K562 (cell line): ENCODE measurements around the gene KCTD11. TPM values are rescaled to one million over a fixed set of nuclear protein-coding genes. Genes with fewer than 3 reads are reported as not detected.

Experiments used
- ARID3A ChIP-seq: IDR thresholded peaks from 2 replicates; pipeline ENCODE4 v1.6.1; 2012; ENCODE audit warnings: low read depth, low read length, improper control_type of control experiment, borderline replicate concordance
- BHLHE40 ChIP-seq: IDR thresholded peaks from 2 replicates; pipeline ENCODE4 v1.6.1; 2011; ENCODE audit warnings: low read length, improper control_type of control experiment
- EGR1 ChIP-seq: fragments of 450-650 bp; conservative IDR thresholded peaks from 2 replicates; pipeline ENCODE4 v1.6.1; 2017; ENCODE audit warnings: mild to moderate bottlenecking
- GABPB1 ChIP-seq: sonication (generic); formaldehyde crosslinking; IDR thresholded peaks from 2 replicates; pipeline ENCODE4 v1.8.0; 2022; ENCODE audit warnings: mild to moderate bottlenecking, missing genetic modification reagents
- GTF2E2 ChIP-seq: fragments of 200-800 bp; sonication (Bioruptor generic); IDR thresholded peaks from 2 replicates; pipeline ENCODE4 v1.6.1; 2016; ENCODE audit warnings: missing genetic modification characterization, missing compliant biosample characterization
- HSF4 ChIP-seq: fragments of 250-450 bp; sonication (Bioruptor Pico); IDR thresholded peaks from 2 replicates; pipeline ENCODE4 v2.1.2; 2022; ENCODE audit warnings: mild to moderate bottlenecking, moderate library complexity, borderline replicate concordance
- L3MBTL2 ChIP-seq: fragments of 450-650 bp; IDR thresholded peaks from 2 replicates; pipeline ENCODE4 v1.6.1; 2016; ENCODE audit warnings: mild to moderate bottlenecking, moderate library complexity
- MLLT1 ChIP-seq, 2 experiments: fragments of 450-650 bp; IDR thresholded peaks; 2 replicates each; pipeline ENCODE4 v1.6.1; 2016
- NR2C2 ChIP-seq, 2 experiments: fragments of 200-800 bp in 1 of 2; sonication (Bioruptor generic) in 1 of 2; sonication (generic) in 1 of 2; formaldehyde crosslinking in 1 of 2; IDR thresholded peaks; 2 replicates each; pipeline versions ENCODE4 v1.6.1 to v1.8.0; 2016 to 2022; ENCODE audit warnings: mild to moderate bottlenecking in 1 of 2, missing compliant biosample characterization in 1 of 2, missing genetic modification characterization in 1 of 2, missing genetic modification reagents in 1 of 2
- RUNX1 ChIP-seq: sonication (generic); IDR thresholded peaks from 2 replicates; pipeline ENCODE4 v1.6.1; 2016; ENCODE audit warnings: antibody characterized with exemption, low read depth
- SRF ChIP-seq, 2 experiments: fragments of 250-450, 450-650 bp in 1 of 2; sonication (Bioruptor Pico) in 1 of 2; sonication (generic) in 1 of 2; formaldehyde crosslinking; IDR thresholded peaks; 2 replicates each; pipeline versions ENCODE4 v1.5.0 to v1.5.1; 2020 to 2022; ENCODE audit warnings: mild to moderate bottlenecking in 1 of 2, missing genetic modification reagents in 1 of 2
- TAF7 ChIP-seq: fragments of 450-650 bp; IDR thresholded peaks from 2 replicates; pipeline ENCODE4 v1.6.1; 2016; ENCODE audit warnings: missing genetic modification characterization, missing compliant biosample characterization
- TRIM24 ChIP-seq, 2 experiments: fragments of 450-650 bp; IDR thresholded peaks; 2 replicates each; pipeline ENCODE4 v1.6.1; 2016
- TRIM28 ChIP-seq: fragments of 450-650 bp; IDR thresholded peaks from 2 replicates; pipeline ENCODE4 v1.6.1; 2017
- ZBTB1 ChIP-seq: sonication (generic); formaldehyde crosslinking; IDR thresholded peaks from 2 replicates; pipeline ENCODE4 v1.8.1; 2023; ENCODE audit warnings: missing genetic modification reagents, low read depth, mild to moderate bottlenecking, borderline replicate concordance
- ZBTB17 ChIP-seq: fragments of 450-650 bp; formaldehyde crosslinking; IDR thresholded peaks from 2 replicates; pipeline ENCODE4 v1.4.0; 2020; ENCODE audit warnings: mild to moderate bottlenecking
- ZBTB43 ChIP-seq: sonication (generic); formaldehyde crosslinking; IDR thresholded peaks from 2 replicates; pipeline ENCODE4 v1.8.0; 2023; ENCODE audit warnings: mild to moderate bottlenecking, missing genetic modification reagents
- ZHX1 ChIP-seq: fragments of 150-350 bp; conservative IDR thresholded peaks from 2 replicates; pipeline ENCODE4 v1.6.1; 2014; ENCODE audit warnings: low read length
- ZKSCAN8 ChIP-seq: fragments of 200-800 bp; sonication (Bioruptor generic); IDR thresholded peaks from 2 replicates; pipeline ENCODE4 v1.6.1; 2016; ENCODE audit warnings: missing genetic modification characterization, missing compliant biosample characterization
- ZNF282 ChIP-seq: sonication (generic); formaldehyde crosslinking; IDR thresholded peaks from 2 replicates; pipeline ENCODE4 v1.8.1; 2023; ENCODE audit warnings: missing genetic modification reagents
- ZNF444 ChIP-seq: fragments of 250-450 bp; sonication (Bioruptor Pico); IDR thresholded peaks from 2 replicates; pipeline ENCODE4 v1.4.0; 2020; ENCODE audit warnings: mild to moderate bottlenecking, moderate library complexity
- ZNF764 ChIP-seq: fragments of 250-450 bp; sonication (Bioruptor Pico); IDR thresholded peaks from 2 replicates; pipeline ENCODE4 v1.4.0; 2020; ENCODE audit warnings: low read depth, mild to moderate bottlenecking, moderate library complexity
- polyA plus RNA-seq, 8 experiments: library from polyadenylated mRNA; depleted of rRNA in 4 of 8; stranded (reverse) in 5 of 8; unstranded in 3 of 8; fragments of >200 nt; fragmentation: Nextera tagmentation in 2 of 8; fragmentation: Illumina TruSeq in 1 of 8; extraction: Ambion mirVana in 2 of 8; extraction: Trizol in 1 of 8; gene quantifications; 2 replicates each; pipeline versions ENCODE4 v1.2.1 to v1.2.3, GENCODE V29; 2011 to 2014; ENCODE audit warnings: inconsistent platforms in 1 of 8, missing spikeins in 1 of 8
- total RNA-seq, 7 experiments: library from RNA; depleted of rRNA in 6 of 7; stranded (reverse); fragments of >200 nt in 6 of 7; fragmentation: Illumina TruSeq in 2 of 7; extraction: Trizol in 2 of 7; gene quantifications; 2 replicates each; pipeline versions ENCODE4 v1.2.1 to v1.2.3, GENCODE V29; 2011 to 2021; ENCODE audit warnings: low replicate concordance in 1 of 7

Gene KCTD11
- total and polyA plus RNA-seq, 9 of the 15 experiments (the other 6 are each of a cell fraction or from before 2014, with no cell fraction given) = 0.01 to 3.2 (median 2.5) TPM; not detected in 1

GRCh38 chr17:7306911-7307685 is 44.9 kb upstream of the KCTD11 start, which contains the start of gene EIF5A (continued):
- TF ChIP-seq BHLHE40 (no peak), GABPB1 (CRISPR knock-in tag) (peak; percentile 54), ZNF444 (CRISPR knock-in tag) (no peak), HSF4 (CRISPR knock-in tag) (no peak), NR2C2 (CRISPR knock-in tag; IDR thresholded peaks at IDR 0.05) (no peak), NR2C2 (tag; IDR thresholded peaks at IDR 0.05) (peak; percentile 42; the same call in 1 of the 2 replicates), SRF (CRISPR knock-in tag; IDR thresholded peaks at IDR 0.05) (no peak), TRIM24 (IDR thresholded peaks at IDR 0.05) (no peak), ARID3A (no peak), TAF7 (tag) (peak; percentile 76), ZHX1 (no peak), ZNF764 (CRISPR knock-in tag) (no peak), ZBTB43 (CRISPR knock-in tag) (no peak), ZBTB17 (CRISPR knock-in tag) (peak; percentile 98), ZNF282 (CRISPR knock-in tag) (no peak), EGR1 (peak; percentile 100), TRIM28 (no peak), MLLT1 (IDR thresholded peaks at IDR 0.05) (peak in 1 of 2 experiments; percentile 96; a peak in 2 of 4 replicates), ZBTB1 (CRISPR knock-in tag) (peak; percentile 77; the same call in 1 of the 2 replicates), GTF2E2 (tag) (no peak), ZKSCAN8 (CRISPR knock-in tag) (no peak), RUNX1 (no peak), L3MBTL2 (peak; percentile 59; the same call in 1 of the 2 replicates)
